Gastrocnemius medialis (tissue), 4 donors: Measurements from ENCODE around the gene ARHGAP26. TPM values are rescaled to one million over a fixed set of nuclear protein-coding genes. Genes with fewer than 3 reads are reported as not detected.
A peak's percentile ranks its signal among the peaks of the same experiment; 100 is the strongest.

Experiments used
- ATAC-seq, 2 donors: fragments of 150-250 bp; one replicate each; pipeline ENCODE4 v1.9.1; 2016
- DNase-seq, 2 donors: peaks; one replicate each; pipeline ENCODE4 v3.0.0-alpha.2; 2019
- H3K27ac ChIP-seq, 4 donors: fragments of 200-600 bp; sonication (generic); 1 replicate in 1 of 4; 2 replicates in 3 of 4; pipeline ENCODE4 v1.5.1; 2016 to 2018; ENCODE audit warnings: mild to moderate bottlenecking in 2 of 4, moderate library complexity in 1 of 4
- H3K27me3 ChIP-seq, 3 donors: fragments of 200-600 bp; sonication (generic) in 2 of 3; 1 replicate in 1 of 3; 2 replicates in 2 of 3; pipeline versions ENCODE4 v1.5.1 to v1.6.0; 2016 to 2019; ENCODE audit warnings: mild to moderate bottlenecking in 1 of 3, moderate library complexity in 1 of 3
- H3K36me3 ChIP-seq, 2 donors: fragments of 200-600 bp; sonication (generic) in 1 of 2; one replicate each; pipeline ENCODE4 v1.5.1; 2017 to 2018
- H3K4me1 ChIP-seq, 2 donors: fragments of 200-600 bp; sonication (generic) in 1 of 2; one replicate each; pipeline ENCODE4 v1.5.1; 2016 to 2017; ENCODE audit warnings: mild to moderate bottlenecking in 2 of 2
- H3K4me3 ChIP-seq, 4 donors: fragments of 200-600 bp; sonication (generic) in 3 of 4; 1 replicate in 1 of 4; 2 replicates in 3 of 4; pipeline ENCODE4 v1.5.1; 2016 to 2019; ENCODE audit warnings: mild to moderate bottlenecking in 2 of 4
- H3K9me3 ChIP-seq, 3 donors: fragments of 200-600 bp; sonication (generic) in 2 of 3; 1 replicate in 1 of 3; 2 replicates in 2 of 3; pipeline ENCODE4 v1.5.1; 2016 to 2019
- CTCF ChIP-seq, 5 experiments: fragments of 450-650 bp in 3 of 5; fragments of 200-600 bp in 2 of 5; sonication (generic) in 2 of 5; IDR thresholded peaks in 4 of 5; conservative IDR thresholded peaks in 1 of 5; 1 replicate in 4 of 5; 2 replicates in 1 of 5; pipeline ENCODE4 v1.5.1; 2016 to 2019; ENCODE audit warnings: antibody characterized with exemption in 5 of 5, mild to moderate bottlenecking in 3 of 5, moderate library complexity in 3 of 5
- POLR2A ChIP-seq, 2 donors: fragments of 450-650 bp; IDR thresholded peaks; one replicate each; pipeline ENCODE4 v1.6.1; 2017; ENCODE audit warnings: antibody characterized with exemption in 2 of 2, mild to moderate bottlenecking in 2 of 2, moderate library complexity in 2 of 2
- in situ Hi-C, 4 donors: fragments of 200-750 bp; cut with MboI; loops; one replicate each; pipeline versions ENCODE4 v1.15.0 to v1.8.0; 2017; ENCODE audit warnings: low sequenced_read_pairs in 4 of 4
- intact Hi-C: fragments of 100-400 bp; cut with DNase I; formaldehyde crosslinking; loops from one replicate; pipeline ENCODE4 v1.15.1; 2023; ENCODE audit warnings: low total_unique reads
- total RNA-seq, 4 donors: library from RNA; depleted of rRNA; stranded (reverse); fragments of >200 nt; gene quantifications; one replicate each; pipeline versions ENCODE4 v1.1.0 to v1.2.3, GENCODE V29; 2016

The ARHGAP26 gene
- total RNA-seq, 4 donors from 2014 or later, result 9.1 to 22.4 (median 13.4) TPM

- in situ Hi-C loops, result no loop called here
- H3K4me1 ChIP-seq, result peaks cover 42 to 46% of the 10 kb centered on the region in 2 donors
- H3K27ac ChIP-seq, result peak overlapping the region in 3 of 4 donors; percentile 21 to 32 (median 23)
- peak in 1 of 2 donors; percentile 18 for DNase-seq
- intact Hi-C loops, result no loop called here
- H3K27me3 ChIP-seq, result no peaks in the 10 kb centered on the region
- no peak for TF ChIP-seq CTCF (IDR thresholded peaks at IDR 0.05 in 4 of 5, conservative IDR thresholded peaks at IDR 0.05 in 1 of 5)
- TF ChIP-seq POLR2A (IDR thresholded peaks at IDR 0.05), result no peak
- no peaks in the 10 kb centered on the region for H3K36me3 ChIP-seq
- peak in 1 of 2 donors; percentile 35 for ATAC-seq
- H3K9me3 ChIP-seq, result no peaks in the 10 kb centered on the region
- no peak overlapping the region for H3K4me3 ChIP-seq
Measured at GRCh38 chr5:142783601-142784341, 13.6 kb downstream of the ARHGAP26 start.

- Histone ChIP-seq H3K27me3 (no peaks in the 10 kb centered on the region), H3K27ac (peak overlapping the region in 2 of 4 donors; percentile 21 to 23), H3K4me3 (no peak overlapping the region), H3K36me3 (no peaks in the 10 kb centered on the region), H3K9me3 (no peaks in the 10 kb centered on the region), H3K4me1 (peaks cover 35 to 39% of the 10 kb centered on the region in 2 donors)
- in situ Hi-C loops, result no loop called here
- TF ChIP-seq CTCF (IDR thresholded peaks at IDR 0.05 in 4 of 5, conservative IDR thresholded peaks at IDR 0.05 in 1 of 5) (no peak), POLR2A (IDR thresholded peaks at IDR 0.05) (no peak)
- intact Hi-C loops, result no loop called here
- ATAC-seq (no peak), DNase-seq (no peak)
Measured at GRCh38 chr5:142784401-142784955, 14.3 kb downstream of the ARHGAP26 start.

- Histone ChIP-seq H3K27ac (no peak overlapping the region), H3K36me3 (no peaks in the 10 kb centered on the region), H3K4me1 (peaks cover 28 to 33% of the 10 kb centered on the region in 2 donors), H3K27me3 (no peaks in the 10 kb centered on the region), H3K9me3 (no peaks in the 10 kb centered on the region), H3K4me3 (no peak overlapping the region)
- intact Hi-C loops, result no loop called here
- no peak for ATAC-seq
- in situ Hi-C loops, result no loop called here
- no peak for TF ChIP-seq CTCF (IDR thresholded peaks at IDR 0.05 in 4 of 5, conservative IDR thresholded peaks at IDR 0.05 in 1 of 5)
- no peak for TF ChIP-seq POLR2A (IDR thresholded peaks at IDR 0.05)
- no peak for DNase-seq
Measured at GRCh38 chr5:142785206-142785605, 15.0 kb downstream of the ARHGAP26 start.

- Histone ChIP-seq H3K27me3 (no peaks in the 10 kb centered on the region), H3K9me3 (no peaks in the 10 kb centered on the region), H3K4me3 (no peak overlapping the region), H3K36me3 (no peaks in the 10 kb centered on the region), H3K27ac (no peak overlapping the region), H3K4me1 (peaks cover 3 to 6% of the 10 kb centered on the region in 2 donors)
- in situ Hi-C loops, result no loop called here
- intact Hi-C loops, result no loop called here
- TF ChIP-seq POLR2A (IDR thresholded peaks at IDR 0.05), result no peak
- TF ChIP-seq CTCF (IDR thresholded peaks at IDR 0.05 in 4 of 5, conservative IDR thresholded peaks at IDR 0.05 in 1 of 5), result no peak
- no peak for ATAC-seq
- DNase-seq, result no peak
Measured at GRCh38 chr5:142789206-142789605, 19.0 kb downstream of the ARHGAP26 start.
